NCI-H82 treated with DMSO at 0.1 percent for 48 hours (cell line): ENCODE data around the gene MAP4K4.

Experiments used
- DNase-seq: peaks from one replicate; lab custom pipeline; 2025; ENCODE audit not compliant: unreplicated experiment; lab: John Stamatoyannopoulos, UW

Gene MAP4K4

GRCh38 chr2:101811226-101812015 is 113.9 kb downstream of the MAP4K4 start:
- DNase-seq: no peak

- DNase-seq: no peak
Measured at GRCh38 chr2:101812226-101812625, 114.7 kb downstream of the MAP4K4 start.

GRCh38 chr2:101814752-101815151 is 117.2 kb downstream of the MAP4K4 start:
- no peak for DNase-seq

- DNase-seq: no peak
Measured at GRCh38 chr2:101815154-101815553, 117.6 kb downstream of the MAP4K4 start.

GRCh38 chr2:101815739-101816391 is 118.4 kb downstream of the MAP4K4 start:
- DNase-seq: no peak

DNA sequence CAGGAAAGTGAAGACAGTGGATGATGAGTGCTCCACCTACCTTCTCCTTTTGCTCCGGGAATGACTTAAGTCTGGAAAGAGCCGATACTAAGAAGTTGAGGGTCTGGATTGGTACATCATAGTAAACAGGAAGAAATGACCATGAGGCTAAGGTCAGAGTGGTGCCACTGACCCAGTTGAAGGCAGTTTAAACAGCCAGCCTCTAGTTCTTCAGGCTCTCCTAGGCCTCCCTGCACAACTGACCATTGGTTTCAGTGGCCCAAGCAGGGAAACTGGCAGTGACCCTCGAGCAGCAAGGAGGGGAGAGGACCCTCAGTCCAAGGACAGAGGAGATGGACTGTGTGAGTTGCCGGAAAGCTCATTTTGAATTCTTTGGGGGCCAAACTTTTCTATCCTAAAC is 119.1 kb downstream of the MAP4K4 start:
- DNase-seq: no peak

GRCh38 chr2:101817481-101817880 is 120.0 kb downstream of the MAP4K4 start:
- no peak for DNase-seq

GRCh38 chr2:101818531-101819451 is 121.3 kb downstream of the MAP4K4 start:
- peak; percentile 18 for DNase-seq

- DNase-seq: no peak
Measured at GRCh38 chr2:101820519-101820918, 123.0 kb downstream of the MAP4K4 start.

DNA sequence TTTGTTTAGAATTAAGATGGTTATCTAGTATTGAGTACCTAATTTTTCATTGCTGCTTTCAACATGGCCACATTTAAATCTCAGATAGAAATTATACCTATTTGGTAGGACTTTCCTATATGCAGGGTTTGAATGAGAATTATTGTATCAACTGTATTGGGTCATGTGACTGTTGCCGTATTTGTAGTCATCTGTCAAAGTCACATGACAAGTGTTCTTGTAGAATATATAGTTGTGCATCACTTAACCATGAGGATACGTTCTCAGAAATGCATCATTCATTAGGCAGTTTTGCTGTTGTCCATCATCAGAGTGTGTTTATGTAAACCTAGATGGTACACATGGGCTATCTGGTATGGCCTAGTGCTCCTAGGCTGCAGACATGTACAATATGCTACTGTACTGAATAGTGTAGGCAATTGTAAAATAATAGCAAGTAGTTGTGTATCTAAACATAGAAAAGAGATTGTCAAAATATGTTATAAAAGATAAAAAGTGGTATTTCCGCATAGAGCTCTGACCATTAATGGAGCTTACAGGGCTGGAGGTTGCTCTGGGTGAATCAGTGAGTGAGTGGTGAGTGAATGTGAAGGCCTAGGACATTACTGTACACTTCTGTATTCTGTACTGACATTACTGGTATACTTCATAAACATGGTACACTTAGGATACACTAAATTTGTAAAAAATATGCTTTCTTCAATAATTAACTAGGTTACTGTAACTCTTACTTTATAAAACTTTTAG is 123.7 kb downstream of the MAP4K4 start:
- DNase-seq: no peak

- DNase-seq: no peak
Measured at GRCh38 chr2:101821828-101822458, 124.4 kb downstream of the MAP4K4 start.

GRCh38 chr2:101823347-101823791 is 125.9 kb downstream of the MAP4K4 start:
- DNase-seq: peak; percentile 41

GRCh38 chr2:101823859-101824258 is 126.4 kb downstream of the MAP4K4 start:
- no peak for DNase-seq

DNA sequence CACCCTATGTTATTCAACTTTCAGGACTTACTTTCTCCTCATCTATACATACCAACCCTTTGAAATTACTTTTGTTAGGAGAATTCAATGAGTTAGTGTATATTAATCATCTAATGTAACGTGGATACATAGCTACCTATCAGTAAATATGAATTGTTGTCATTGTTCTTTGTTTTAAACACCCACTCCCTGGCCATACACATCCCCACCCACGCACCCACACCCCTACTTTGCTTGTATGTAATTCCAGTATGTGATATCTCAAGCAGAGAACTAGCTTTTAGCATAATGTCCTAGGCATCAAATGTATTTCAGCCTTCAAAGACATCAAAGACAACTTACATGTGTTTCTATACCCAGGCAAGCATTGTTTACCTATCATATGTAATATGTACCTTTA is 129.2 kb downstream of the MAP4K4 start:
- no peak for DNase-seq

- no peak for DNase-seq
Measured at GRCh38 chr2:101827246-101827645, 129.7 kb downstream of the MAP4K4 start.

GRCh38 chr2:101828257-101828656 is 130.8 kb downstream of the MAP4K4 start:
- no peak for DNase-seq

DNA sequence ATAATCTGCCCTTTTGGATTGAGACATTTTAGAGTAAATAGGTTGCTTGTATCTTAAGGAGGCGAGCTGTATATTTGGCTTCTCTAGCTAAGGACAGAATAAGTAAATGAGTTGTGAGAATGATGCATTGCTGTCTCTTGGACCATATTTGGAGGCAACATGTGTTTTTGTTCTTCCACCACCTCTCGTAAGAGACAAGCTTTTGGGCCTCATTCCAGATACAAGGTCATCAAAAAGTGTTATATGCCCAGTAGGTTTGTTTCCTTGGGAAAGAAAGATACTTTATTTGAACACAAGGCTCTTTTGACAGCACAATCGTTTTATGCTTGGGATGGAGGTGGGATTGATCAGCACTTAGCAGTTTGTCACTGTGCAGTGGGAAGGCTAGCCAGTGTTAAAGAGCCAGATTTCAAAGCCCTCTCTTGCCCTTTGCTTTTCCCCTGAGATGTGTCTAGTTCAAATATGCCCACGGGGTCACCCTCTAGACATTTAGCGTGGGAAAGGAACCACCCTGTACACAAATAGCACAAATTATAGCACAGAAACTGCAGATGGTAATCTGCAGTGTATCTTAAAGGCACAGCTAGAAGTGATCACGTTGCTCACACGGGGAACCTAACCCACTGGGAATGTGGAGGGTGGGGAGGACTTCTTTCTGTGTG is 131.3 kb downstream of the MAP4K4 start:
- DNase-seq: no peak

- DNase-seq: no peak
Measured at GRCh38 chr2:101829429-101829828, 131.9 kb downstream of the MAP4K4 start.

DNA sequence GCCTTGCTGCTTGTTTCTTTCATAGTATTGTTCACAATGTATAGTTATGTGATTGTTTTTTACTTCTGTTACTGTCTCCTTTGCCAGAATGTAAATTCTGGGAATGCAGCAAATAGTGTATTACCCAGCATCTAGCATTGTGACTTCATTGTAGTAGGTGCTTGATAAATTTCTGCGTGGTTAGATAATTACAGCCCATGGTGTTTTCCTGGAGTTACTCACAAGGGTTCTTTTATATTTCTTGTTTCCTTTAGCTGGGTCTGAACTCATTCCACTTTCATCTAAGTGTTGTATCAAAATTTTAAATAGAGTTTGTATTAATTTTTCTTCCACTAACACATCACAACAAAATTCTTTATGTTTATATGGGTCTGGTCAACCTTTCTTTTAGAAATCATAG is 132.6 kb downstream of the MAP4K4 start:
- no peak for DNase-seq

DNA sequence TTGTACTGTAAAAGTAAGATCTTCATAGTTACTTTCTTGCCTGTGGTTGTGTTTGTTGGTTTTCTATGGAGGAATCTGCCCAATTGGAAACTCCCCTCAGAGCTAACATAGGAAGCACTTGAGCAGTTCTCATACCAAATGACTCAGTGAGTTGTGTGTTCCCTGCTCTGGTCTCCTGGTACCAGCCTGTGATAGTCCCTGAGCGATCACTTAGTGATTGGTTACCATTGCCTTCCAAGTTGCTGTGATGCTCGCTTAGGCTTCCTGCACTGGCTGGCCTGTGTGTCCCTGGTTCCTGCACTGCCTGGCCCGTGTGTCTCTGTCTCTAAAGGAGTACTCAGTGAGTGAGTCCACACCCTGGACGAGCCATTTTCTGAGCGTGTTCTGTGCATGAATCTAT is 133.0 kb downstream of the MAP4K4 start:
- DNase-seq: no peak
